Ovary (tissue), 3 donors: ENCODE results near the gene C1orf116.

Experiments used
- POLR2A ChIP-seq: fragments of 450-650 bp; IDR thresholded peaks from one replicate; pipeline ENCODE4 v1.6.1; 2017; ENCODE audit warnings: antibody characterized with exemption, mild to moderate bottlenecking, moderate library complexity
- TF ChIP-seq, protein P1 (sequence below), 3 donors: fragments of 450-650 bp in 2 of 3; fragments of 200-600 bp in 1 of 3; IDR thresholded peaks; one replicate each; pipeline versions ENCODE4 v1.5.1 to v1.8.0; 2016 to 2022; ENCODE audit warnings: antibody characterized with exemption in 3 of 3, mild to moderate bottlenecking in 1 of 3
- donor health status: DM: no; HTN: no; CAD: no.

DNA sequence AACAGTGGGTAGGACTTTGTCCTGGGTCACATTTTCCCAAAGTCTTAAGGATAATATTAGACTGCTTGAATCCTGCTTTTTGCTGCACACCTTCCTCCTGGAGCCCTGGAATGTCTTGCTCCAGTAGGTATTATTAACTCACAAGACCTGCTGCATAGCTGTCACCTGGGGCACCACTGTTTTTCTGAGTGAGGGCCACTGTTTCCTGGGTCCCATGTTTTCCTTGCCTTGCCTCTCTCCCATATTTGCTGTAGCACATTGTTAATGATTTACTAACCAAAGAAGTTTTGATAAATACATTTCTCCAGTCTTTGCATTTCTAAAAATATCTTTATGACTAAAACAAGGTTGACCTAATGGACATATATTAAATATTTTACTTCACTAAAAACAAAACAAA lies 39.8 kb downstream of the C1orf116 start:
- no peak for TF ChIP-seq POLR2A
- TF ChIP-seq, protein P1, sequence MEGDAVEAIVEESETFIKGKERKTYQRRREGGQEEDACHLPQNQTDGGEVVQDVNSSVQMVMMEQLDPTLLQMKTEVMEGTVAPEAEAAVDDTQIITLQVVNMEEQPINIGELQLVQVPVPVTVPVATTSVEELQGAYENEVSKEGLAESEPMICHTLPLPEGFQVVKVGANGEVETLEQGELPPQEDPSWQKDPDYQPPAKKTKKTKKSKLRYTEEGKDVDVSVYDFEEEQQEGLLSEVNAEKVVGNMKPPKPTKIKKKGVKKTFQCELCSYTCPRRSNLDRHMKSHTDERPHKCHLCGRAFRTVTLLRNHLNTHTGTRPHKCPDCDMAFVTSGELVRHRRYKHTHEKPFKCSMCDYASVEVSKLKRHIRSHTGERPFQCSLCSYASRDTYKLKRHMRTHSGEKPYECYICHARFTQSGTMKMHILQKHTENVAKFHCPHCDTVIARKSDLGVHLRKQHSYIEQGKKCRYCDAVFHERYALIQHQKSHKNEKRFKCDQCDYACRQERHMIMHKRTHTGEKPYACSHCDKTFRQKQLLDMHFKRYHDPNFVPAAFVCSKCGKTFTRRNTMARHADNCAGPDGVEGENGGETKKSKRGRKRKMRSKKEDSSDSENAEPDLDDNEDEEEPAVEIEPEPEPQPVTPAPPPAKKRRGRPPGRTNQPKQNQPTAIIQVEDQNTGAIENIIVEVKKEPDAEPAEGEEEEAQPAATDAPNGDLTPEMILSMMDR (IDR thresholded peaks at IDR 0.05), result no peak
